ENCODE results near the gene UBE2E1. TPM values are rescaled to one million over a fixed set of nuclear protein-coding genes. Genes with fewer than 3 reads are reported as not detected.
A peak's percentile ranks its signal among the peaks of the same experiment; 100 is the strongest.

The UBE2E1 gene
- total RNA-seq, 1 experiment from 2014 or later, result 102 TPM

DNA sequence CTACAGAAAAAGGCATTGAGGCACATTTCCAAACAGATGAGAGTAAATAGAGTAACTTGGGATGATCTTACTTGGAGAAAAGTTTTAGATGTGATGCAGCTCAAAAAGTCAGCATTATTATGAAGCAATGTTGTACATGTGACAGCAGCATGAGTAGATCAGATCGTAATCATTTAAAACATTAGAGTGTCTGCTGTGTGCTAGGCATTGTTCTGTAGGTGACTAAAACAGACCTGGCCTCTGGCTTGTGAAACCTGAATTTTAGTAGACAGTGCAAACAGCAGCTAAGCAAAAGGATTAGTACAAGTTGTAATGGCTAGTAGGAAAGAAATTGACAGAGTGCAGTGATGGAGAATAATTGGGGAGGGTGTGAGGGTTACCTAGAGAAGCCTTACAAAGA is 15.1 kb downstream of the UBE2E1 start:
- TF ChIP-seq, protein P1, sequence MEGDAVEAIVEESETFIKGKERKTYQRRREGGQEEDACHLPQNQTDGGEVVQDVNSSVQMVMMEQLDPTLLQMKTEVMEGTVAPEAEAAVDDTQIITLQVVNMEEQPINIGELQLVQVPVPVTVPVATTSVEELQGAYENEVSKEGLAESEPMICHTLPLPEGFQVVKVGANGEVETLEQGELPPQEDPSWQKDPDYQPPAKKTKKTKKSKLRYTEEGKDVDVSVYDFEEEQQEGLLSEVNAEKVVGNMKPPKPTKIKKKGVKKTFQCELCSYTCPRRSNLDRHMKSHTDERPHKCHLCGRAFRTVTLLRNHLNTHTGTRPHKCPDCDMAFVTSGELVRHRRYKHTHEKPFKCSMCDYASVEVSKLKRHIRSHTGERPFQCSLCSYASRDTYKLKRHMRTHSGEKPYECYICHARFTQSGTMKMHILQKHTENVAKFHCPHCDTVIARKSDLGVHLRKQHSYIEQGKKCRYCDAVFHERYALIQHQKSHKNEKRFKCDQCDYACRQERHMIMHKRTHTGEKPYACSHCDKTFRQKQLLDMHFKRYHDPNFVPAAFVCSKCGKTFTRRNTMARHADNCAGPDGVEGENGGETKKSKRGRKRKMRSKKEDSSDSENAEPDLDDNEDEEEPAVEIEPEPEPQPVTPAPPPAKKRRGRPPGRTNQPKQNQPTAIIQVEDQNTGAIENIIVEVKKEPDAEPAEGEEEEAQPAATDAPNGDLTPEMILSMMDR (conservative IDR thresholded peaks at IDR 0.05), result no peak
- TF ChIP-seq EZH2 (IDR thresholded peaks at IDR 0.05; ENCODE audit: low read depth), result no peak
- ChIA-PET CTCF (no interaction called here), POLR2A (ENCODE audit: unreplicated experiment) (no interaction called here)

DNA sequence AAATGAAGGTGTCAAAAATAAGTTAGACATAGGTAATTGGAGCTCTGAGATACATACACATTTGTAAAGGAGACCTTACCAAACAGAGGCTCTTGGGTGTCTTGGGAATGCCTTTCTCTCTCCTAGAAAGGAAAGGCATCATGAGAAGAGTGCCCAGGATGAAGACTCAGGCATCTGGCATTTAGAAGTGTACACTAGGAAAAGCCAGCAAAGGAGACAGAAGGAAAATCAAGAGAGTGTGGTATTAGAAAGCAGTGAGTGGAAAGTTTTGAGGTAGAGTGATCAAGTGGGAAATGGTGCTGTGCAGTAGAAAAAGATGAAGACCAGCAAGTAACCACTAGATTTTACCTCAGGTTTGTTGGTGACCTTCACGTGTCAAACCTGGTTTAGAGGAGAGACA is 16.1 kb downstream of the UBE2E1 start:
- ChIA-PET CTCF (no interaction called here), POLR2A (ENCODE audit: unreplicated experiment) (no interaction called here)
- H3K27me3 ChIP-seq (ENCODE audit: insufficient read depth, low read depth), result no peaks in the 10 kb centered on the region
- 0 out of 2 replicates have a peak, but pooled peaks cover 12% of the 10 kb centered on the region for H3K4me1 ChIP-seq (replicated peaks; ENCODE audit: insufficient read depth)
- no peaks in the 10 kb centered on the region for H3K9me2 ChIP-seq (ENCODE audit: insufficient read depth)
- no peak overlapping the region for H3K4me2 ChIP-seq
- H3F3A ChIP-seq (ENCODE audit: insufficient read depth, low read depth), result peaks cover 22% of the 10 kb centered on the region; the same call in 1 of the 2 replicates
- intact Hi-C loops (cut with micrococcal nuclease; ENCODE audit: unreplicated experiment), result no loop called here
- peak overlapping the region; percentile 33; the same call in 1 of the 2 replicates for H3K27ac ChIP-seq
- H3K79me2 ChIP-seq (ENCODE audit: low read depth), result peaks cover 98% of the 10 kb centered on the region
- DNase-seq, result no peak
- H3K9me3 ChIP-seq (ENCODE audit: insufficient read depth, low read depth), result no peaks in the 10 kb centered on the region
- H2AFZ ChIP-seq, result no peak overlapping the region
- peaks cover 17% of the 10 kb centered on the region for H3K36me3 ChIP-seq (ENCODE audit: low read depth)
- BruUV-seq (replicated peaks), result no TSS peak
- H4K20me1 ChIP-seq (ENCODE audit: insufficient read depth), result peaks cover 80% of the 10 kb centered on the region
- TF ChIP-seq, protein P1 (conservative IDR thresholded peaks at IDR 0.05), result no peak
- no peak for TF ChIP-seq EZH2 (IDR thresholded peaks at IDR 0.05; ENCODE audit: low read depth)
- no peak overlapping the region for H3K4me3 ChIP-seq

More for the DNA sequence above, 15.1 kb downstream of the UBE2E1 start:
- Histone ChIP-seq H3K9me3 (ENCODE audit: insufficient read depth, low read depth) (no peaks in the 10 kb centered on the region), H3K27ac (no peak overlapping the region), H3K9me2 (ENCODE audit: insufficient read depth) (no peaks in the 10 kb centered on the region), H3K4me2 (no peak overlapping the region), H3K36me3 (ENCODE audit: low read depth) (peaks cover 21% of the 10 kb centered on the region), H3K27me3 (ENCODE audit: insufficient read depth, low read depth) (no peaks in the 10 kb centered on the region), H2AFZ (no peak overlapping the region), H4K20me1 (ENCODE audit: insufficient read depth) (peaks cover 73% of the 10 kb centered on the region), H3K79me2 (ENCODE audit: low read depth) (peaks cover 98% of the 10 kb centered on the region), H3K4me1 (replicated peaks; ENCODE audit: insufficient read depth) (0 out of 2 replicates have a peak, but pooled peaks cover 12% of the 10 kb centered on the region), H3K4me3 (no peak overlapping the region), H3F3A (ENCODE audit: insufficient read depth, low read depth) (peaks cover 17% of the 10 kb centered on the region; the same call in 1 of the 2 replicates)
- intact Hi-C loops (cut with micrococcal nuclease; ENCODE audit: unreplicated experiment), result no loop called here
- peak in 1 of 2 experiments; percentile 45 for DNase-seq
- no TSS peak for BruUV-seq (replicated peaks)

DNA sequence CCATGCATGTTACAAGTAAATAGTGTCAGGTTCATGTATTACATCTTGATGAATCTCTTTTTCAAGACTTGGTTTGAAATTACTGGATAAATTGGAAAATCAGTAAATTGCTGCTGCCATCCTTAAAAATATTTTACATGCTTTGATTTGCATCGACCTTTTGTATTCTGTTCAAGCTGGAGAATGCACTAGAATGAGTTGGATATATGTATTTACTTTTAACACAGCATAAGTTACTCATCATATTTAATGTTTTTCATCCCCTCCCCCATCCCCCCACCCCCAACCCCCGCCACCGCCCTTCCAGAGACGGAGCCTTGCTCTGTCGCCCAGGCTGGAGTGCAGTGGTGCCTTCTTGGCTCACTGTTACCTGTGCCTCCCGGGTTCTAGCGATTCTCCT is 16.8 kb downstream of the UBE2E1 start:
- H3F3A ChIP-seq (ENCODE audit: insufficient read depth, low read depth), result peaks cover 22% of the 10 kb centered on the region; the same call in 1 of the 2 replicates
- no peaks in the 10 kb centered on the region for H3K27me3 ChIP-seq (ENCODE audit: insufficient read depth, low read depth)
- no peaks in the 10 kb centered on the region for H3K9me3 ChIP-seq (ENCODE audit: insufficient read depth, low read depth)
- peaks cover 98% of the 10 kb centered on the region for H3K79me2 ChIP-seq (ENCODE audit: low read depth)
- TF ChIP-seq, protein P1 (conservative IDR thresholded peaks at IDR 0.05), result no peak
- TF ChIP-seq EZH2 (IDR thresholded peaks at IDR 0.05; ENCODE audit: low read depth), result no peak
- CTCF ChIA-PET, result no interaction called here
- POLR2A ChIA-PET (ENCODE audit: unreplicated experiment), result no interaction called here
- intact Hi-C loops (cut with micrococcal nuclease; ENCODE audit: unreplicated experiment), result no loop called here
- no TSS peak for BruUV-seq (replicated peaks)
- 0 out of 2 replicates have a peak, but pooled peaks cover 12% of the 10 kb centered on the region for H3K4me1 ChIP-seq (replicated peaks; ENCODE audit: insufficient read depth)
- H3K9me2 ChIP-seq (ENCODE audit: insufficient read depth), result no peaks in the 10 kb centered on the region
- H3K36me3 ChIP-seq (ENCODE audit: low read depth), result peaks cover 15% of the 10 kb centered on the region
- peaks cover 79% of the 10 kb centered on the region for H4K20me1 ChIP-seq (ENCODE audit: insufficient read depth)
- 0 out of 2 replicates have a peak overlapping the region, but pooled peaks have one; percentile 33 for H3K27ac ChIP-seq
- no peak overlapping the region for H2AFZ ChIP-seq
- no peak for DNase-seq
- H3K4me2 ChIP-seq, result no peak overlapping the region
- H3K4me3 ChIP-seq, result no peak overlapping the region

Data from PC-9 (cell line).